Measurements from ENCODE around the gene HLA-DRB1. TPM values are rescaled to one million over a fixed set of nuclear protein-coding genes. Genes with fewer than 3 reads are reported as not detected.
"Not testable (repeated sequence)": the region's sequence is repeated elsewhere in the genome, so short reads cannot be mapped to it uniquely, and the experiment has no call there.

Gene HLA-DRB1
- total RNA-seq, 2 donors from 2014 or later: 14.7 to 22.1 TPM

- TF ChIP-seq POLR2A (IDR thresholded peaks at IDR 0.05) (no peak), CTCF (IDR thresholded peaks at IDR 0.05) (no peak), POLR2AphosphoS5 (IDR thresholded peaks at IDR 0.05) (no peak)
- whole genome bisulfite sequencing: 0% methylated on average over 2 of the region's 2 CpGs
- Histone ChIP-seq H3K27me3 (replicated peaks; ENCODE audit: insufficient read depth) (no peaks in the 10 kb centered on the region), H3K4me1 (replicated peaks) (no peaks in the 10 kb centered on the region), H3K36me3 (no peaks in the 10 kb centered on the region), H3K9me3 (no peaks in the 10 kb centered on the region), H3K27ac (no peak overlapping the region), H3K4me3 (no peak overlapping the region)
- intact Hi-C loops (cut with DNase I): no loop called here
- DNase-seq (ENCODE audit: low spot score): no peak
Measured at GRCh38 chr6:32583527-32583898, 6.1 kb downstream of the HLA-DRB1 start.

- Histone ChIP-seq H3K27ac (no peak overlapping the region), H3K4me3 (no peak overlapping the region), H3K9me3 (no peaks in the 10 kb centered on the region), H3K27me3 (replicated peaks; ENCODE audit: insufficient read depth) (no peaks in the 10 kb centered on the region), H3K4me1 (replicated peaks) (no peaks in the 10 kb centered on the region), H3K36me3 (no peaks in the 10 kb centered on the region)
- DNase-seq (ENCODE audit: low spot score): no peak
- WGBS: 30% methylated on average over 7 of the region's 8 CpGs
- intact Hi-C loops (cut with DNase I): no loop called here
- TF ChIP-seq CTCF (IDR thresholded peaks at IDR 0.05) (no peak), POLR2AphosphoS5 (IDR thresholded peaks at IDR 0.05) (no peak), POLR2A (IDR thresholded peaks at IDR 0.05) (no peak)
Measured at GRCh38 chr6:32581315-32582095, 8.1 kb downstream of the HLA-DRB1 start.

GRCh38 chr6:32580593-32580992 lies 9.1 kb downstream of the HLA-DRB1 start:
- no peaks in the 10 kb centered on the region for H3K27me3 ChIP-seq (replicated peaks; ENCODE audit: insufficient read depth)
- 77% methylated on average over 4 of the region's 4 CpGs for WGBS
- no peak for TF ChIP-seq POLR2A (IDR thresholded peaks at IDR 0.05)
- TF ChIP-seq POLR2AphosphoS5 (IDR thresholded peaks at IDR 0.05): no peak
- no peak for TF ChIP-seq CTCF (IDR thresholded peaks at IDR 0.05)
- H3K4me3 ChIP-seq: no peak overlapping the region
- H3K27ac ChIP-seq: no peak overlapping the region
- H3K9me3 ChIP-seq: no peaks in the 10 kb centered on the region
- DNase-seq (ENCODE audit: low spot score): no peak
- no peaks in the 10 kb centered on the region for H3K4me1 ChIP-seq (replicated peaks)
- intact Hi-C loops (cut with DNase I): no loop called here
- no peaks in the 10 kb centered on the region for H3K36me3 ChIP-seq

GRCh38 chr6:32578962-32579361 lies 10.7 kb downstream of the HLA-DRB1 start:
- no peaks in the 10 kb centered on the region for H3K9me3 ChIP-seq
- DNase-seq (ENCODE audit: low spot score): no peak
- no peaks in the 10 kb centered on the region for H3K27me3 ChIP-seq (replicated peaks; ENCODE audit: insufficient read depth)
- WGBS: 2% methylated on average over 3 of the region's 3 CpGs
- H3K27ac ChIP-seq: no peak overlapping the region
- no peaks in the 10 kb centered on the region for H3K4me1 ChIP-seq (replicated peaks)
- no peak for TF ChIP-seq CTCF (IDR thresholded peaks at IDR 0.05)
- no peak for TF ChIP-seq POLR2AphosphoS5 (IDR thresholded peaks at IDR 0.05)
- no peak for TF ChIP-seq POLR2A (IDR thresholded peaks at IDR 0.05)
- intact Hi-C loops (cut with DNase I): no loop called here
- no peak overlapping the region for H3K4me3 ChIP-seq
- H3K36me3 ChIP-seq: no peaks in the 10 kb centered on the region

DNA sequence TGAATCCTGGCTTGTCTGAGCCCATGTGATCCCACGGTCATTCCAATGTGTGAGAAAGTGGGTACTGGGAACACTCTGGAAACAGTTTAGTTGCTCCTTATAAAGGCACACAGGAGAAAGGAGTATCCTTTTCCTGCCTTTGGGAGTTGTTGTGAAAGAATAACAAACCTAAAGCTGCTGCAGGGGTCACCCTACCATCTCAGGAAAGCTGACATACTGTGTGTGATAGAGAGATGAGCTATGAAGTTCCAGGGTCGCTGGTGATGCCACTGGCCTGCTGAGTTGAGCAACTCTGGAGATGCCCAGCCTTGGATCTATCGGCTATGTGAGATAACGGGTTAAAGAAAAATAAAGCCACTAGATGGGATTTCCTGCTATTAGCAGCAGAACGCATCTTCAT lies 12.2 kb downstream of the HLA-DRB1 start:
- H3K4me1 ChIP-seq (replicated peaks); DNase-seq (ENCODE audit: low spot score); H3K27me3 ChIP-seq (replicated peaks; ENCODE audit: insufficient read depth); H3K36me3 ChIP-seq; H3K9me3 ChIP-seq; H3K4me3 ChIP-seq; intact Hi-C loops (cut with DNase I); H3K27ac ChIP-seq: not testable (repeated sequence)
- WGBS: 26% methylated on average over 5 of the region's 5 CpGs
